Measurements from ENCODE around the gene MYF5.
A peak's percentile ranks its signal among the peaks of the same experiment; 100 is the strongest.

Gene MYF5

DNA sequence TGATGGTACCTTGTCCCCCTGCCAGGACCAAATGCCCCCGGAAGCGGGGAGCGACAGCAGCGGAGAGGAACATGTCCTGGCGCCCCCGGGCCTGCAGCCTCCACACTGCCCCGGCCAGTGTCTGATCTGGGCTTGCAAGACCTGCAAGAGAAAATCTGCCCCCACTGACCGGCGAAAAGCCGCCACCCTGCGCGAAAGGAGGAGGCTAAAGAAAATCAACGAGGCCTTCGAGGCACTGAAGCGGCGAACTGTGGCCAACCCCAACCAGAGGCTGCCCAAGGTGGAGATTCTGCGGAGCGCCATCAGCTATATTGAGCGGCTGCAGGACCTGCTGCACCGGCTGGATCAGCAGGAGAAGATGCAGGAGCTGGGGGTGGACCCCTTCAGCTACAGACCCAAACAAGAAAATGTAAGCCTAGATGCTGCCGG is 8.9 kb upstream of the MYF5 start:
- DNase-seq (ENCODE audit: low read depth): no peak

GRCh38 chr12:80708259-80708974 is 8.3 kb upstream of the MYF5 start:
- DNase-seq (ENCODE audit: low read depth): no peak

- no peak for DNase-seq (ENCODE audit: low read depth)
These were observed 7.8 kb upstream of the MYF5 start for GRCh38 chr12:80708975-80709328.

- no peak for DNase-seq (ENCODE audit: low read depth)
These were observed 6.6 kb upstream of the MYF5 start for GRCh38 chr12:80709811-80710726.

DNA sequence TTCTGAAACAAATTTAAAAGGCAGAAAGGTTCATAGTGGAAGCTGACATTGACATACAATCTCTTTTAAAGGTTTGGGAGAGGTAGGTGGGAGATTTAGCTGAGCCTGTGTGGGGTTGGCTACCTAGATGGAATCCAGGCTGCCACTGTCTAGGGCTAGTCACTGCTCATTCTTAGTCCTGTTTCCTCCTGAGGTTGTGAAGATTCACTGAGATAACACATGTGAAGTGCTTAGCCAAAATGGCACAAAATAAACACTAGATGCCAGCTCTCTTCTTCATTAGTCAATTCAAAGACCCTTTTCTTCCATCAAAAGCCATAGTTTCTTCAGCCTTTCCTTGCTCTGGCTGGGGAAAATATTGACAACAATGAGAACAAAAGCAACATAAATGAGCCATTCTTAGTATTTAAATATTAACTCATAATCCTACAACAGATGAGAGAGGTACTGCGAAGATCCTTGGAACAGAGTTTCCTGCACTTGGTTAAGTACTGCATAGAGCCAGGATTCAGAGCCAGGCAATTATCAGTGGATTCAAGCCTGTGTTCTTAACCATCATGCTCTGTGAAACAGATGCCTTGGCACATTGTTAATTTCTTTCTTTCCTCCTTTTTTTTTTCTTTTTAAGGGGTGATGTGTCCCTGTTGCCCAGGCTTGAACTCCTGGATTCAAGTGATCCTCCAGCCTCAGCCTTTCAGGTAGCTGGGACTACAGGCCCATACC is 5.8 kb upstream of the MYF5 start:
- no peak for DNase-seq (ENCODE audit: low read depth)

GRCh38 chr12:80711866-80712265 is 4.8 kb upstream of the MYF5 start:
- no peak for DNase-seq (ENCODE audit: low read depth)

DNA sequence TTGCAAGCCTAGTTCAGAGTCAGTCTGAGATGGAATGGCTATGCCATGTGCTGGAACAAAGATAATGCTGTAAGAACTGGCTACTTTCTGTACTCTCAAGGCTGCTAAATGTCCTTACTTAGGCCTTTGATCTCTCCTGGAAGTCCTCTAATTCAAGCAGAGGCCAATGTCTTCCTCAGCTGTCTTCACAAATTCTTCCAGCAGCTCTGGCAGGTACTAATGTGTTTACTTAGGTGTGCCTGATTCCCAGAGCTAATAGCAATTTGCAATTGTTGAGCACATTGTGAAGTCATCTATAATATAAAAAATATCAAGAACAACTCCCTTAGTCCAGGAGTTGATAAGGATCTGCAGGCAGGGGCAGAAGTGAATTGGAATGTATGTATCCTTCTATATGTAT is 3.8 kb upstream of the MYF5 start:
- DNase-seq (ENCODE audit: low read depth): no peak

DNA sequence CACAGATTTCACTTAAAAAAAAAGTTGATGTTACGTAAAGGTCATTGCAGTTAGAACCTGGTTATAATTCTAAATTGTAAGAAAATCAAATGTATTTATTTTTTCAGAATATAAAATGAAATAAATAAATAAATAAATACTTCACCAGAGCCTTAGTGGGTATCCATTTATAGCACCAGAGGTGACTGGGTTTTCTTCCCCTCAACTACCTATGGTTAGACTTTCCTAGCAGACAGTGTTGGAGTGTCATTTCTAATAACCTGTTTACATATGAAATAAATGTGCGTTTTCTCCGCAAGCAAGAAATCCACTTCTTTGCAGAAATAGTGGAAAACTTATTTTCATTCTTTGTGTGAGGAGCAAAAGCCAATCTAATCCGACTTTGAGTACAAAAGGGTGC is 3.3 kb upstream of the MYF5 start:
- DNase-seq (ENCODE audit: low read depth): no peak

GRCh38 chr12:80714055-80714454 is 2.7 kb upstream of the MYF5 start:
- no peak for DNase-seq (ENCODE audit: low read depth)

GRCh38 chr12:80714846-80715245 is 1.9 kb upstream of the MYF5 start:
- DNase-seq (ENCODE audit: low read depth): no peak

DNA sequence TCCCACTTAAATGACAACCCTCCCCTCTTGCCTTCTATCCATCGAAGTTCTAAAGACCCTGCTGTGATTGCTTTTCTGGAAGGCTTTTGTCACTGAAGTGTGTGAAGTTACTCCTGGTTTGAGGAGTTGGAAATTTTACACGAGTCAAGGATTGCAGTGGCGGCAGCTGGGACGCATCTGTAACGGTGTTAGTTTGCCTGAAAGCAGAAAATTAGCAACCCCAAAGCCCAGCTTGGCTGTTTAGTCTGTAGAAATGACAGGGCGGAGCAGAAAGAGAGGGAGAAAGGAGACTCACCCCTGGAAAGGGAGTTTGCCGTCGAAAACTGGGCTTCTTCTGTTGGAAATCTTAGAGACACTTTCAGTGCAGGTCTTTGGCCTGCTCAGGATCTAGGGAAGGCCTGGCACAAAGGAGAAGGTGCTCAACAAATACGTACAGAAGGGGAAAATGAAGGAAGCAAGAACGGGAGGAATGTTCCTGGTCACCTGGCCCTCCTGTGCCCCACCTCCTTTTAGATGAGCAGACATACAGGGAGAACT is 931 bp upstream of the MYF5 start:
- no peak for DNase-seq (ENCODE audit: low read depth)

DNA sequence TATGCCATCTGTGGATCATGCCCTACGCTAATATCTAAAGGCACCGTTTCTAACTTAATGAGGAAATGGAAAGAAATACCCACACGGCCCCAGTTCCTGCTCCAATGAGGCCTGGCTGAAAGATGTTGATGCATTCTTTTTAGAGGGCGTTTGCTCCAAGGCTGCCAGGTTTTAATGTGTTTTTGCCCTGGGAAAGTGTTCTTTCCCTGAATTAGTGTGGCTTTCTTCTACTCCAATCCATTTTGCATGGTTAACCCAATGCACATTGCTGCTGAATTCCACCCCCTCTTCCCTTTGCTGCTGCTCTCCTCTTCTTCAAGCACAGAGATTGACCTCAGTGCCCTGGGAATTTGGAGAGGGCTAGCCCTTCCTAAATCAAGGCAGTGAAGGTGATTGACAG is 1.1 kb downstream of the MYF5 start:
- DNase-seq (ENCODE audit: low read depth): no peak

- no peak for DNase-seq (ENCODE audit: low read depth)
These were observed 3.8 kb downstream of the MYF5 start for GRCh38 chr12:80720516-80720915.

GRCh38 chr12:80721326-80721725 is 4.6 kb downstream of the MYF5 start:
- DNase-seq (ENCODE audit: low read depth): no peak

DNA sequence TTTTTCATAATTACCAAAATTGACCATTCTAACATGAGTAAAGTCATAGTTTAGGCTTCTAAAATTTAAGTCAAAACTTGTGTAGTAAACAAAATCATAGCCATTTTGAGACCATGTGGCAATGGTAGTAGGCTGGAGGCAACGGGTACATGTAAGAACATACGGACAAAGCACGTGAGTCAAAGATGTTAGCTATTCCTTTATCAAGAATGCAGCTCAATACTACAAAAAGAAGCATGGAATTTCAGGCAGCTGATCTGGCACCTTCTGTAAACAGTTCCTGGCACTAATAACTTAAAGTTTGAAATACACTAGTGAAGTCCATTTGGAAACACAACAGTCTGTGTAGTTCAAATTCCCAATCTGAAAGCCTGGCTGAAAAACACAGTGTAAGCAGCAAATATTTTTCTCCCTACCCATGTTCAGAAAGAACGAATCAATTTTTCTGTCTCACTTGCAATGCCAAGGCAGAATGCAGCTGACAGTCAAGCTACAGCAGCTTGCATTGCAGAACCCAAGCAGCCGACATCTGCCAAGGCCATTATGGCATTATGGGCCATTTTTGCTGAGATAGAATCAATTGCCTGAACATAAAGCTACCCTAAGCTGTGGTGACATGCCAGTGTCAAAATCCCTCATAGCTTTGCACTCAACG is 29.3 kb downstream of the MYF5 start:
- no peak for DNase-seq (ENCODE audit: low read depth)

DNA sequence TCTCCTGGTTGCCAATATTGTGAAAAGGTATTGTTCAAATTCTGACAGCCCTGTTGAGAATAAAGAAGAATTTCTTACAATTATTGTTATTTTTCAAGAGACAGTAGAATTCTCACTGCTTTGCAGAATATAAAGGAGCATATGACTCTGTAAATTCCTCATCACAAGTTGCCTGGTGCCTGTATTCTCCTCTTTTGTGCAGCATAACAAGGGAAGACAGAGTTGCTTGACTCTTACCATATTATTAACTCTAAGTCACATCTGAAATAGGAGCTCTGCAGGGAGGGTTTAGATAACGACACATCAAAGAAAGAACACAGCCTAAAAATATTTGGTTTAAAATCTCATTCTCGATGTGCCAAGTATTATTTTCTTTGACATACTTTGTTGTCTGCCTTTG is 31.1 kb downstream of the MYF5 start:
- no peak for DNase-seq (ENCODE audit: low read depth)

DNA sequence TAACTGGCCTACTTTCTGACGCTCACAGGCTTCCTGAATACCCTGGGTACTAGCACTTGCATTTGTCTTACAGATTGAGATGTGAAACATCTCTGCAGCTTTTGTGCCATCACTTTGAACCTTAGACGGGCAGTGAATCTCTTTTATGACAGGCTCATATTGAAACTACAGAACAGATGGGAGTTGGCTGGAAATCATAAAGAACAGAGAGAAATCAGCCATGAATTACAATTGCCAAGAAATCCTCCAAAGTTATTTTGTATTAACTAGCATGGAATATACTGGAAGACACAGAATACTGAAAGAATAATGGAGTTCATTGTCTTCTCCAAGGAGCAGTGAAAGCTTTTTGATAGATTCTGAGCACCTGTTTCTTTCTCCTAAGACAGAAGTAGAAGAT is 32.7 kb downstream of the MYF5 start:
- DNase-seq (ENCODE audit: low read depth): no peak

- DNase-seq (ENCODE audit: low read depth): peak; percentile 51
These were observed 35.8 kb downstream of the MYF5 start for GRCh38 chr12:80752464-80752863.

GRCh38 chr12:80754274-80754673 is 37.6 kb downstream of the MYF5 start:
- DNase-seq (ENCODE audit: low read depth): peak; percentile 27

DNA sequence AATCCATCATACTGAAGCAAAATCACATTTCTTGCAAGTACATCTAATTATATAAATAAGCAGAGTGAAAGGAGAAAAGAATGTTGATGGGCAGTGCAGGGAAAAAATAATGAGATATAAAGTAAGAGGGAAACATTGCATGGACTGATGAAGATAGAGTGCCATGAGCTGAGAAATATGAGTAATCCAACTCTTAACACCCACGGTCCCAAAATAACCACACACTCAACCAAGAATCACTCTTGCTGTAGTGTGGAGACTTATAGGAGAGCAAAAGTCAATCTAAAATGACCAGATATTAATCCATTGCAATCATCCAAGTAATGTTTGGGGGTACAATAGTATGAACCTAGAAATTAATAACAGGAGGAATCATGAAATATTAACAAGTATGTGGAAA is 40.2 kb downstream of the MYF5 start:
- DNase-seq (ENCODE audit: low read depth): peak; percentile 27

DNA sequence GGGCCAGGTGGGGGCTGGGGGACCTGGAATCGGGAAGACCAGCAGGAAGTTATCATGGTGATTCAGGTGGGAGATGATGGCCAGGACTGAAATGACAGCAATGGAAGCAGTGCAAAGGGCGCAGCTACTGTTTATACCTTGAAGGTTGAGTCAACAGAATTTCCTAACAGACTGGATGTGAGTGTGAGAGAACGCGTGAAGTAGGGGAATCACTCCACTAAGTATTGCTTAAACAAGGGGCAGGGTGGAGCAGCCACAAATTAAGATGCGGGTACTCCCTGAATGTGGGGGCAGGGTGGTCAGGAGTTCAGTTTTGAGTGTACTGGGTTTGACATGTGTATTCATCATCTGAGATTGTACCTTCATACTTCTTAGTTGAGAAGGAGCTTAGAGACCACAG is 45.1 kb downstream of the MYF5 start:
- peak; percentile 67 for DNase-seq (ENCODE audit: low read depth)

- peak; percentile 65 for DNase-seq (ENCODE audit: low read depth)
These were observed 47.2 kb downstream of the MYF5 start for GRCh38 chr12:80763874-80764273.

Data from iris pigment epithelial cell (primary cell).